ENCODE data around the gene ETS2.

The ETS2 gene

DNA sequence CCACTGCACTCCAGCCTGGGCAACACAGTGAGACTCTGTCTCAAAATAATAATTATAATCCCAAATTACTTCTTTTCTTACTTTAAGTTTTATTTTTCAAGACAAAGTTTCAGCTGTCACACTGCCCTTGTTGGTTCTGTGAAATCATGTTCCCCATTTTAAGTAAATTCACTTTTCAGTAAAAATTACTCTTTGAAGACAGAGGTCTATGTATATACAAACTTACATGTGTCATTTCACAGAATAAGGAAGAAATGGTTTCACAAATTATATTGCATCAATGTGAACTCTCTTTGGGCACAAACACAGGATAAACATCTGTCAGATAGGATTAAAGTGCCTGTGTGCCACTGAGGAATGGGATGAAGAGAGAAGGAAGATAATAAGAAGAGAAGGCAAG is 33.1 kb upstream of the ETS2 start:
- DNase-seq (ENCODE audit: low read depth), result no peak
- TF ChIP-seq, protein P1, sequence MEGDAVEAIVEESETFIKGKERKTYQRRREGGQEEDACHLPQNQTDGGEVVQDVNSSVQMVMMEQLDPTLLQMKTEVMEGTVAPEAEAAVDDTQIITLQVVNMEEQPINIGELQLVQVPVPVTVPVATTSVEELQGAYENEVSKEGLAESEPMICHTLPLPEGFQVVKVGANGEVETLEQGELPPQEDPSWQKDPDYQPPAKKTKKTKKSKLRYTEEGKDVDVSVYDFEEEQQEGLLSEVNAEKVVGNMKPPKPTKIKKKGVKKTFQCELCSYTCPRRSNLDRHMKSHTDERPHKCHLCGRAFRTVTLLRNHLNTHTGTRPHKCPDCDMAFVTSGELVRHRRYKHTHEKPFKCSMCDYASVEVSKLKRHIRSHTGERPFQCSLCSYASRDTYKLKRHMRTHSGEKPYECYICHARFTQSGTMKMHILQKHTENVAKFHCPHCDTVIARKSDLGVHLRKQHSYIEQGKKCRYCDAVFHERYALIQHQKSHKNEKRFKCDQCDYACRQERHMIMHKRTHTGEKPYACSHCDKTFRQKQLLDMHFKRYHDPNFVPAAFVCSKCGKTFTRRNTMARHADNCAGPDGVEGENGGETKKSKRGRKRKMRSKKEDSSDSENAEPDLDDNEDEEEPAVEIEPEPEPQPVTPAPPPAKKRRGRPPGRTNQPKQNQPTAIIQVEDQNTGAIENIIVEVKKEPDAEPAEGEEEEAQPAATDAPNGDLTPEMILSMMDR (conservative IDR thresholded peaks at IDR 0.05; ENCODE audit: low read length), result no peak
- no peak overlapping the region for H3K4me3 ChIP-seq (ENCODE audit: low read length)

DNA sequence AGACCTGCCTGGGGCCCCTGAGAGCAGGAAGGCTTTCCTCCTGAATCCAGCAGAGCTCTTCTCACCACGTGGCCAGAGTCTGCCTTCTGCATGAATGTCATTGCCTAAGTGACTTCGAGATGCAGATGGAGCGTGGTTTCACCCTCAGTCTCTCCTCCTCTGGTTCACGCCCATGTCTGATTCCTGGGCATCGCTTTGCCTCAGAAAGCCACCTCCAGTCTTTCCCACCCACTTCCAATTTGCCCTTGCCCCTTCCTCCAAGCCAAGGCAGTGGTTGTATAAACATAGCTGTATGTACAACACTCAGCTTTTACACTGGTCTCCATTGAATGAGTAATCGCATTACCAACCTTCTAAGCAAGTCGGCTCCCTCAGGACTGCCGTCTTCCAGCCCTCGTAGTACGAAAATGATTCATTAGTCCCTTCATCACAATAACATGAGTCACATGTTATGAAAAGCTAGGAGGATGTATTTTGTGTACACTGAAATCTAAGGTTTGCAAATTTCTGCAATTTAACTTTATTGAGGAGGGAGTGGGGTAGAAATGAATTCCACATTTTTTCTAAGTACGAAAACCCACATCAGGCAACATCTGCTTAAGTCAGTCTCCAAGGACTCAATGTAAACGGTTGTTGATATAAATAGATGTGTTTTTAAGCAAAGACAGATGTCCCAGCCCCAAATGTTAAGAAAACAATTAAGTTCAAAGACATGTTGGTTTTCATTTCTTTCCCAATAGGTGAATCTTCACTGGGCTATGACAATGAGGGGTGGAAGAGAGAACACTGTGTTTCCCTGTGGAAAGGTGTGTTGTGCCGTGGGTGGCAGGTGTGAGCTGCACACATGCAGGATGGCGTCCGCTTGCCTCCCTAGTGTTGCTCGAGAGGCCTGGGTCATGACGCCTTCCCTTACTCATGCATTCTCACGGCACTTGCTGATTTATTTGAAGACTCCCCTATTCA is 32.3 kb upstream of the ETS2 start:
- H3K4me3 ChIP-seq (ENCODE audit: low read length), result no peak overlapping the region
- DNase-seq (ENCODE audit: low read depth), result peak; percentile 97
- TF ChIP-seq, protein P1 (conservative IDR thresholded peaks at IDR 0.05; ENCODE audit: low read length), result no peak

DNA sequence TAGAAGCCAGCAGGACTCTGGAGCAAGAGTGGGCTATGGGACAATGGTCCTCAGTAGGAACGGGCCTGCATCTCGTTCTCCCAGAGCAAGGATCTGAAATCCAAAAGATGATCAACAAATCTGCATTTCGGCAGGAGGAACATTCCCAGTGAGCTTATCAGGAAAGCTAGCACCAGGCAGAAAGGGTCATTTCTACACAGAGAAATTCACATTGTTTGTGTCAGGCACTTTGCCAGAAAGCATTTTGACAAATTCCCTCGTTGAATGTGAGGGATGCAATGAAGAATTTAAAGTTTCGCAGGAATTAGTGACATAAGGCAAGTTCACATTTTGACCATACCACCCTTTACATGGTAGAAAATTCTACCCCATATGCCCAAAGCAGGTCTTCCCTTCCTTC is 31.6 kb upstream of the ETS2 start:
- DNase-seq (ENCODE audit: low read depth), result no peak
- no peak overlapping the region for H3K4me3 ChIP-seq (ENCODE audit: low read length)

DNA sequence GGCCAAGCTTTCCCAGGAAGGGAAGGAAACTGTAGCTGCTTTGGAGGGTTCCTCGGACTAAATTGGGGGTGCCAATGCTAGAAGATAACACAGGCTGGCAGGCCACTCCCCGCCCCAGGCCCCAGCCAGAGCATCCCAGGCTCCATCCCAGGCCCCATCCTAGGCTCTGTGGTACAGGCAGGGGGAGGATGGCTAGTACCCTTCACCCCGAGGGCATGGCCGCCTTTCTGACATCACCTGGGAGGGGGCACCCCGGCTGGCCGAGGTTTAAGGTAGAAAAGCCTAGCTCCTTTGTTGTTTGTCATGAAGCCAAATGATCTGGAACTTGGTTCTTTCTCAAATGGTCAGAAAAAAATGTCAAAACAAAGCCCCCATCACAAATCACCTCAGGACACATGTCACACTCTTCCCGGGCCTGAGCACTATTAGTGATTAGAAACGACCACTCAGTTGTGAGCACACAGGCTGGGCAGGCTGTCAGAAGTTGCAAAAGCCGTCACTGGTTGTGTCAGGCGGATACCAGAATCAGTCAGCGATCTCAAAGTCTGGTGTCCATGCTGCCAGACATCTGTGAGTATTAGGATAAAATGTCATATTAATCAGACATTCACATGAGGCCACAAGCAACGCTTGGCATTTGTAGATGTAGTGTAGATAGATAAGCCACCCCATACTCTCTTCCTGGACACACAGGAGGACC is 31.0 kb upstream of the ETS2 start:
- TF ChIP-seq, protein P1 (conservative IDR thresholded peaks at IDR 0.05; ENCODE audit: low read length), result no peak
- DNase-seq (ENCODE audit: low read depth), result no peak
- H3K4me3 ChIP-seq (ENCODE audit: low read length), result no peak overlapping the region

More for the DNA sequence above, 31.6 kb upstream of the ETS2 start:
- TF ChIP-seq, protein P1 (conservative IDR thresholded peaks at IDR 0.05; ENCODE audit: low read length), result no peak

GRCh38 chr21:38775733-38776132 is 30.0 kb upstream of the ETS2 start:
- TF ChIP-seq, protein P1 (conservative IDR thresholded peaks at IDR 0.05; ENCODE audit: low read length), result no peak
- no peak for DNase-seq (ENCODE audit: low read depth)

GRCh38 chr21:38777015-38777414 is 28.7 kb upstream of the ETS2 start:
- no peak overlapping the region for H3K4me3 ChIP-seq (ENCODE audit: low read length)
- no peak for DNase-seq (ENCODE audit: low read depth)
- TF ChIP-seq, protein P1 (conservative IDR thresholded peaks at IDR 0.05; ENCODE audit: low read length), result no peak

More at GRCh38 chr21:38775733-38776132, 30.0 kb upstream of the ETS2 start:
- no peak overlapping the region for H3K4me3 ChIP-seq (ENCODE audit: low read length)

Data from AG10803 (cell line).